ENCODE measurements around the gene ZNRF2. TPM values are rescaled to one million over a fixed set of nuclear protein-coding genes. Genes with fewer than 3 reads are reported as not detected.

The ZNRF2 gene
- total and polyA plus RNA-seq, 2 of the 4 experiments (the other 2 are of a cell fraction), result 0.31 to 0.54 TPM

- no CpG with 5 or more reads among the region's 2 CpGs for WGBS, 2 experiments (ENCODE audit: extremely low coverage in 2 of 2, insufficient read length in 1 of 2)
- Histone ChIP-seq H3K9me3 (ENCODE audit: control insufficient read depth, insufficient read depth, low read length) (no peaks in the 10 kb centered on the region), H2AFZ (replicated peaks; ENCODE audit: low read length, poor library complexity) (no peak overlapping the region), H3K4me3 (ENCODE audit: insufficient read depth, low read depth, low read length) (no peak overlapping the region), H3K56ac (ENCODE audit: extremely low read depth, insufficient read depth, low read length) (no peak overlapping the region; the same call in 1 of the 2 replicates), H3K14ac (replicated peaks; ENCODE audit: low read depth, low read length) (no peak overlapping the region; the same call in 1 of the 2 replicates), H4K91ac (ENCODE audit: insufficient read depth, low read depth, low read length) (peak overlapping the region; percentile 69; the same call in 1 of the 2 replicates), H2BK15ac (ENCODE audit: low read depth, low read length) (0 out of 3 replicates have a peak overlapping the region, but pooled peaks have one; percentile 82), H2BK5ac (ENCODE audit: low read depth, low read length, poor library complexity, severe bottlenecking) (peak overlapping the region; percentile 9), H3K4ac (ENCODE audit: low read depth, low read length) (peak overlapping the region; percentile 3; the same call in 1 of the 2 replicates), H2AK5ac (ENCODE audit: low read depth, low read length) (0 out of 2 replicates have a peak overlapping the region, but pooled peaks have one; percentile 44), H3K4me1 (ENCODE audit: control insufficient read depth, insufficient read depth, low read length) (peaks cover 2% of the 10 kb centered on the region; the same call in 1 of the 2 replicates), H3K79me1 (ENCODE audit: low read depth in 1 of 2, low read length in 2 of 2) (0 out of 4 replicates have a peak, but pooled peaks cover 0 to 3% of the 10 kb centered on the region in 2 experiments), H4K5ac (ENCODE audit: low read depth, low read length) (peak overlapping the region; percentile 76), H2BK120ac (ENCODE audit: low read depth, low read length) (peak overlapping the region; percentile 82), H3K9ac (ENCODE audit: low read depth, low read length) (0 out of 2 replicates have a peak overlapping the region, but pooled peaks have one; percentile 37), H3K36me3 (ENCODE audit: control insufficient read depth, insufficient read depth, low read length) (no peaks in the 10 kb centered on the region), H2BK20ac (ENCODE audit: low read depth, low read length) (peak overlapping the region; percentile 64), H3K18ac (ENCODE audit: low read depth, low read length) (peak overlapping the region; percentile 88), H3K27me3 (ENCODE audit: control insufficient read depth, insufficient read depth, low read length) (no peaks in the 10 kb centered on the region), H3K27ac (ENCODE audit: insufficient read depth, low read length) (peak overlapping the region; percentile 52; the same call in 1 of the 2 replicates), H4K20me1 (ENCODE audit: insufficient read depth, low read length) (no peaks in the 10 kb centered on the region), H3K23ac (ENCODE audit: low read depth, low read length) (peak overlapping the region; percentile 1; the same call in 1 of the 2 replicates), H3K4me2 (ENCODE audit: low read depth, low read length) (no peak overlapping the region), H2AK9ac (replicated peaks; ENCODE audit: low read depth, low read length, poor library complexity) (no peak overlapping the region), H4K8ac (ENCODE audit: low read depth in 2 of 2, low read length in 2 of 2) (peak overlapping the region in 1 of 2 experiments; percentile 22; a peak in 1 of 4 replicates), H3K9me1 (ENCODE audit: insufficient read depth, low read length) (no peaks in the 10 kb centered on the region)
- ChIA-PET CTCF (interaction anchor here (0.6 to 2.4 kb wide), 4 partner anchors 13 to 116 kb away, joined by 3 to 7 read pairs (median 4); no protein-coding TSS in a partner anchor), POLR2A (ENCODE audit: unreplicated experiment) (interaction anchor here (0.8 kb wide), 1 partner anchor 17 kb away, joined by 4 read pairs; no protein-coding TSS in a partner anchor)
- ATAC-seq (ENCODE audit: low read depth), result peak; percentile 30
- dilution Hi-C loops (cut with HindIII; ENCODE audit: low sequenced_read_pairs, unreplicated experiment), result no loop called here
- in situ Hi-C loops (cut with MboI; ENCODE audit: low sequenced_read_pairs), result no loop called here
- no peak for TF ChIP-seq BHLHE40 (IDR thresholded peaks at IDR 0.05; ENCODE audit: low read depth, low read length)
- no peak for TF ChIP-seq NFE2L2 (IDR thresholded peaks at IDR 0.05; ENCODE audit: low read depth, low read length)
- no peak for TF ChIP-seq CTCF (conservative IDR thresholded peaks at IDR 0.05; ENCODE audit: low read depth, low read length)
- peak; percentile 1 for DNase-seq
- intact Hi-C loops (cut with micrococcal nuclease), result loop anchor here (5.0 kb wide), 1 partner anchor 60 kb away; no protein-coding TSS in a partner anchor
- no TSS peak for BruUV-seq (replicated peaks)
These were observed 63.1 kb downstream of the ZNRF2 start for GRCh38 chr7:30347226-30348082.

All from IMR-90 (cell line).